COLO668 (cell line): Measurements from ENCODE around the gene ALOX15B.
"Not testable (repeated sequence)": the region's sequence is repeated elsewhere in the genome, so short reads cannot be mapped to it uniquely, and the experiment has no call there.

Experiments
- DNase-seq: peaks from one replicate; lab custom pipeline; 2025; ENCODE audit not compliant: unreplicated experiment; lab: John Stamatoyannopoulos, UW

The ALOX15B gene

DNA sequence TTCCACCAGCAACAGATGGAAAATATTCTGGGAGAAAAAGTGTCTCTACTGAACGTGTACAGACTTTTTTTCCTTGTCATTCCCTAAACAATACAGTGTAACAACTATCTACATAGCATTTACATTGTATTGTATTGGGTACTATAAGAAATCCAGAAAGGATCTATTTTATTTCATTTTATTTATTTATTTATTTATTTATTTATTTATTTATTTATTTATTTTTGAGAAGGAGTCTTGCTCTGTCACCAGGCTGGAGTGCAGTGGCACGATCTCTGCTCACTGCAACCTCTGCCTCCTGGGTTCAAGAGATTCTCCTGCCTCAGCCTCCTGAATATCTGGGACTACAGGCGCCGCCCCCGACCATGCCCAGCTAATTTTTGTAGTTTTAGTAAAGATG lies 39.1 kb downstream of the ALOX15B start:
- DNase-seq, result not testable (repeated sequence)

- peak; percentile 53 for DNase-seq
Measured at GRCh38 chr17:8079291-8080207, 40.7 kb downstream of the ALOX15B start.

DNA sequence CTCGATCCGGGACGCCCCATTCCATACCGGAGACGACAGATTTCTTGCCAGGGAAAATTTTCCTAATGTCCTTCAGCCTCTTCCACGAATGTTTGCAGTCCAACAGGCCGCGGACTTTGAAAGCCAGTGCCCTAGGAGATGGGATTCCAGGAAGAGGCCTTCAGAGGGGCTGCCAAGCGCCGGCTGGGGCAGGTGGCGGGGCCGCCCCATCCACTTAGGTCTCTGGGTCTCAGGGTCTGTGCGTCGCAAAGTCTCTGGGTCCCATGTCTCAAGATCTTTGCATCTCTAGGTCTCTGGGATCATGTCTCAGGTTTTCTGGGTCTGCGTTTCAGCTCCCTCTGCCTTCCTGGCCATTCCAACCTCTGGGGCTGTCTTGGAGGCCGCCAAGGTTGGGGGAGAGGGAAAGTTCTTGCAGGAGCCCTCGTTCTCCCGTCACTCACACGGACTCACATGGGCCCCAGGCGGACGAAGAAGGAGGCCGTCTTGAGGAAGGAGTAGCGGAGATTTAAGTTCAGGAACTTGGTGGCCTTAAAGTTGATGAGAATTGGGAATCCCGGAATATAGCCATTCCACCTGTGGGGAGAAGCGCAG lies 41.4 kb downstream of the ALOX15B start:
- no peak for DNase-seq

DNA sequence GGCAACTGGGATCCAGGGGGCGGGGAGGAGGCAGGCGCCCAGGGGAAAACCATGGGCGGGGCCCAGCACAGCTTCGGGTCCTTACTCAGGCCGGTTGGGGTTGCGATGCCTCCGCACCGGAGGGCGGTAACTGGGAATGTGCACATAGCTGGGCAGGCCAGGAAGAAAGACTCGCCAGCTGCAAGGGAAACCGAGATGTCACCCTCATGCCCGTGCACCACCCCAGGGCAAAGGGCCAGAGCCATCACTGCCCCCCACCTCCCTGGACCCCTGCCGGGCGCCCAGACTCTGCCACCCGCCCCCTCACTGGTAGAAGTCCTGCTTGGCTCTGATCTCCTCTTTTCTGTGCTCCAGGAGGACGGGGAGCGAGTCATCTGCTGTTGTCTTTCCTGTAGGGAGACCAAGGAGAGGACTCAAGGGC lies 42.0 kb downstream of the ALOX15B start:
- DNase-seq, result no peak

GRCh38 chr17:8081876-8082275 lies 43.0 kb downstream of the ALOX15B start:
- DNase-seq, result no peak

DNA sequence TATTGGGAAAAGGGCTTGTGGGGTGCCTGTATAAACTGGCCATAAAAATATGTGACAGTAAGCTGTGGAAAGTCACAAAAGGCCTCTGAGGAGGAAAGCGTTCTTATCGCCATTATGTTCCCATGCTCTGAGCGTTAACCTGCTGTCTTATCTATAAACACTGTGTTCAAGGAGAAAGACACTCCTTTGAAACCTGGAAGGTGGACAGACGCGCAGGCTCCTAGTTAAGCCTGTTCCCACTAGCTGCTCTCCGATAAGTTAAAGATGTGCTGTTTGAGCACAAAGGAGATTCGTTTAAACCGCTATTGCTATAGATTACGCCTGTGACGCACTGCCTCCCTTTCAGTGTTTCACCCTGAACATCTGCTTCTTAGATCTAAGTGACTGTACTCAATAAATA lies 43.4 kb downstream of the ALOX15B start:
- no peak for DNase-seq

DNA sequence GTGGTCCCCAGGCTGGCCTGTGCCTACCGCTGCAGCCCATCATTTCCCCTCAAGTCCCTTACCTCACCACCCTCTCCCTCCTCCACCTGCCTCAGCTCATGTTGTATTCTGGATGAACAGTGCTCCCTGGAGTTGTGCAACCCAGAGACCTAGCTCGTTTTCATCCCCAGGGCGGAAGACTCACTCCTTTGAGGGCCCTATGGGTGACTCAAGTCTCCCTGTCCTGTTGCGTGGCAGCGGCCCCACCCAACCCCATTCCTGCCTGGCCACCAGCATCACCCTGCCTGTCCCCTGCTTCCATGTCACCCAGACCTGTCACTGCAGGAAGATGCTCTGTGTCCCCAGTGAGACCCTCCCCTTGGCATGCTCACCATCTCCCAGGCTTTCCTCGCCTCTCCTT lies 45.4 kb downstream of the ALOX15B start:
- DNase-seq, result no peak

DNA sequence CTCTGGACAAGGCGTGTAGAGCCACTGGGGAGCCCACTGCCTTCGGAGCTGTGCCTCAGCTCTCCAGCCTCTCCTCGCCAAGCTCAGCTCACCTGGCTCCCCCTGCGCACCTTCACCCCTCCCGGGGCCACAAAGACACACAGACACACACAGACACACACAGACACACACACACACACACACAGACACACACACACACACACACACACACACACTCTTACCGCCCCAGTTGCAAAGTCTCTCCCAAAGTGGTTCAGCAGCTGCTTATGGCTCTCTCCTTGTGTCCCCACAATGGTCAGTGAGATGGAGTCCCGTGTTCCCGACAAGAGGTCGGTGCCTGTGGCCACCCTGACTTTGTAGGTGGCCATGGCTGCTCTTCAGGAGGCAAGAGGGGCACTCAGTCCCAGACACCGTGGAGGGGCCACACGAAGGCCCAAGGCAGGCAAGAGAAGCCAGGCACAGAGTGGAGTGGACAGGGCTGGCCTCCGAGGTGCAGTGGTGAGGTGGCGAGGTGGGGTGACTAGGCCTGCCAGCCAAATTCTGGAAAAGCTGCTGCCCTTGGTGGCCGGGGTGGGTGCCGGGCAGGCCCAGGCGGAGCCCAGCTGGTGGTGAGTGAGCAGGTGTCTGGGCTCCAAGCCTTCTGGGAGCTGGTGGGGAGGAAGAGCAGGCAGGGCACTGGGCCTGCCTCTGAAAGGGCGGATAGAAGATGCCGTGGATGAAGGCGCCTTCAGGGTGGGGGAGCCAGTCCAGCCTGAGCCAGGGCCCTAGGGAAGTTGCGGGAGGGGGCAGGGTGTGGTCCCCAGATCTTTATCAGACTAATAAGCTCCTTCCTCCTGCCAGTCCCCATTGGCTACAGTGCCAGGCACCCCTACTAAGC lies 48.5 kb downstream of the ALOX15B start, which contains the start of gene ALOX12B:
Gene ALOX12B, minus strand, starts transcription at position 642 of the 877 bp plus-strand sequence. Its CDS starts 274 bp downstream, at position 368.
- no peak for DNase-seq

DNA sequence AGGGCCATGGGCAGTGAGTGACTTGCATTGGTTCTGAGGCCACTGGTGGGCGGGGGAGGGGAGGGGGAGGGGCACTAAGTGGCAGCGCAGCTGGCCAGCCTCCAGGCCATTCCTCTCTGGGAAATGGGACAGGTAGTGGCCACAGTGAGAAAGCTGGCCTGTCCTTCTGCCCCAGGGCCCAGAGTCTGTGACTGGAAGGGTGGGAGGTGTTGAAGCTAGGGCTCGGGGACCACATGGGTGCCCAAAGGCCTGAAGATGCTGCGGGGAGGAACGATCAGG lies 49.0 kb downstream of the ALOX15B start:
- DNase-seq, result no peak

GRCh38 chr17:8089728-8090127 lies 50.9 kb downstream of the ALOX15B start:
- DNase-seq, result no peak

DNA sequence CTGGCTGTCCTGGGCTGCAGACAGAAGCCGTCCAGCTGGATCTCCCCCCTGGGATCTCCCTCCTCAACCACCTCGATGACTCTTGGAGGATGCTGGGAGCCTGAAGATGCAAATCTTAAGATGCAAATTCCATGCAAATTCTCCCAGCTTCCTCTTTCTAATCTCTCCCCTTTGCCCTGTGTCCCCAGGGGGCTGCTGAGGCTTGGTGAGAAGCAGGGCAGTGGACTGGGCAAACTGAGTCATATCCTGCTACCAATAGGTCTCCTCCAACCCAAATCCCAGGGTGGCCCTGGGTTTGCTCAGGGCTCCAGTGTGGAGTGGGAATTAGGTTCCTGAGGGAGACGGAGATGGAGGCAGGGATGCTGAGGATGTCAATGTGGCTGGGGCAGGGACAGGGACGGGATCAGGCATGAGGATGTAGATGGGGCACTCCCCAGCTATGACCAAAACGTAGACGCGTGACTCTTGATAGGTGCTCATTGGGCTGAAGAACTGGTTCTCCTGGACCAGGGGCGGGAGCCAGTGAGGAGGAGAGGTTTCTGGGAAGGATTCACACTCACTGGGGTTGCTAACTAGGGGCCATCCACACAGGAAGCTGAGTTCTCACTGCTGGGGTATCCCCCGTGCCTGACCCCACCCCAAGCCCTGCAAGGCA lies 52.3 kb downstream of the ALOX15B start:
- DNase-seq, result no peak

GRCh38 chr17:8095361-8095760 lies 56.5 kb downstream of the ALOX15B start:
- DNase-seq, result no peak

DNA sequence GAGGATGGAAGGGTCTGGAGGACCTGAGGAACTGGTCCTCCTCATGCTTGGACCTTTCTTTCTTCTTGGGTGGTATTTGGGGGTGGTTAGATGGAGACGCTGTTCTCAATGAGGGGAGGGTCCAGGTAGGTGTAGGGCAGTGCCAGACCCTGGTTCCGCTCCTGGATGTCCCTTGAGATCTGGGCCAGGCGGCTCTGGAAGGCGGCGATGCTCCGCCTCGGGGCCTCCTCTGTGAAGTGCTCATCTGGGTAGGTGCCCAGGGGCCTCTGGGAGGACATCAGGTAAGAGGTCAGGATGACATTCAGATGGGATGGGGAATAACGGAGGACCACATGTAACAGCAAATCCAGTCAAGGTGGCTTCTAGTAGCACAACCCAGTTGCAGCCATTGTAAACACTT lies 57.7 kb downstream of the ALOX15B start:
- no peak for DNase-seq
